ENCODE results near the gene GALC.

Gene GALC

DNA sequence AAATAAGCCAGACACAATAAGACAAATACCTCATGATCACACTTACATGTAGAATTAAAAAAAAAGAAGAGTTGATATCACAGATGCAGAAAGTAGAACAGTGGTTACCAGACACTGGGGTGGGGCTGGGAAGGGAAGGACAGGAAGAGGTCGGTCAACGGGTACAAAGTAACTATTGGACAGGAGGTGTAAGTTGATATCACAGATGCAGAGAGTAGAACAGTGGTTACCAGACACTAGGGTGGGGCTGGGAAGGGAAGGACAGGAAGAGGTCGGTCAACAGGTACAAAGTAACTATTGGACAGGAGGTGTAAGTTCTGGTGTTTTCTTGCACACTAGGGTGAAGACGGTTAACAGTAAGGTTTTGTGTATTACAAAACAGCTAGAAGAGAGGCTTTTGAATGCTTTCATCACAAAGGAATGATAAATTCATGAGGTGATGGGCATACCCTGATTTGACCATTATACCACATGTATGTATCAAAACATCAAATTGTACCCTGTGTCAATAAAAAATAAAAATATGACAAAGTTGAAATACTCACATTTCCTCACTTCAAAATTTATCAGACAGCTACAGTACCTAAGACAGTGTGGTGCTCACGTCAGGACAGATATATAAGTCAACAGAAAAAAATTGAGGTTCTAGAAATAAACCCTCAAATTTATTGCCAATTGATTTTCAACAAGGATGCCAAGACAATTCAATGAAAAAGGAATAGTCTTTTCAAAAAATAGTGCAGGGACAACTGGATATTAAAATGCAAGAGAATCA lies 32.8 kb downstream of the GALC start:
- no peak for DNase-seq (ENCODE audit: low read depth in 2 of 2, low spot score in 1 of 2)

DNA sequence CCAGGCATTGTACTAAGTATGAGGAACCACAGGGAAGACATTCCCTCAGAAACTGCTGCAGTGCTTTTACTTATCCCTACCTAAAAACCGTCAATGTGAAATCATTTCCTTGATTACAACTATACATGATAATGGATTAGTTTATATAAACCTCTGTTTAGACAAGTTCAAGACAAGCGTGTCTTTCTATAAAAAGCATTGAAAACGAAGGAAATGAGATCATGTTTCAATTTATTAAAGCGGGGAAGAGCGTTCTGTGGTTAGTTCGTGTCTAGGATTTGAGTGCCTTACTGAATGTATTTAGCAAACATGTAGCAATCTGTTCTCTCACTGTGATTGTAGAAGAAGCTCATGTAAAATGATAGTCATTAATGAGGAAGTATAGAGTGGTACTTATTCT lies 37.5 kb downstream of the GALC start:
- no peak for DNase-seq (ENCODE audit: low read depth in 2 of 2, low spot score in 1 of 2)

DNA sequence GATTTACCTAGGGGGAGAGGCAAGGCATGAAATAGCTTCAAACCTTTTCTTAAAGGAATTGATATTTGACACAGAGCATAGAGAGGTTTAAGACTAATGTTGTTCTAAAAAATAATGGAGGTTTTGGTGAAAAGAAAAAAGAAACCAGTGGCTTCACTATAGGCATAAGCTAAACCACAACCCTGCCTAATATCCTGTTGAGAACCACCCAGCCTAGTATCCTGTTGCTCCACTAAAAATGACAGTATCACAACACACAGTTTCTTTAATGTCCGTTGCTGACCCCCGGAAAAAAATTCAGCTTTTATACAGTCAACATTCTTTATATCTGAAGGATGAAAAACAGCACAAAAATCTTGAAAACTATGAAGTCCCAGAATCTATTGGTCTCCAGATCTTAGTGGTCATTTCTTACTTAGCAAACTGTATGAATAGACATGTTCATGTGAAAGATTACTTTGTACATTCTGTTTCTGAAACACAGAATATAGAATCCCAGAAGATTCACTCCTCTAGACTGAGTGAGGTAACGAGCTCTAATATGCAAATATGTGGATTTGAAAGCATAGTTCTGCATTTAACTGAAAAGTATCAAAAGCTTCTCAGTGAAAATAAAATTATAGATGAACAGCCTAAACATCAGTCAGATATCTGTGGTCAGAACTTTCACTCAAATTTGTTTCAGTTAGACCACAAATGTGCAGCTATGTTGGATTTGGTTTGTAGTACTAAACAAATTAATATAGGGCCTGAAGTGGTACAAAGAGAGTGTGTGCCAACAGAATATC lies 40.5 kb downstream of the GALC start:
- no peak for DNase-seq (ENCODE audit: low read depth in 2 of 2, low spot score in 1 of 2)

DNA sequence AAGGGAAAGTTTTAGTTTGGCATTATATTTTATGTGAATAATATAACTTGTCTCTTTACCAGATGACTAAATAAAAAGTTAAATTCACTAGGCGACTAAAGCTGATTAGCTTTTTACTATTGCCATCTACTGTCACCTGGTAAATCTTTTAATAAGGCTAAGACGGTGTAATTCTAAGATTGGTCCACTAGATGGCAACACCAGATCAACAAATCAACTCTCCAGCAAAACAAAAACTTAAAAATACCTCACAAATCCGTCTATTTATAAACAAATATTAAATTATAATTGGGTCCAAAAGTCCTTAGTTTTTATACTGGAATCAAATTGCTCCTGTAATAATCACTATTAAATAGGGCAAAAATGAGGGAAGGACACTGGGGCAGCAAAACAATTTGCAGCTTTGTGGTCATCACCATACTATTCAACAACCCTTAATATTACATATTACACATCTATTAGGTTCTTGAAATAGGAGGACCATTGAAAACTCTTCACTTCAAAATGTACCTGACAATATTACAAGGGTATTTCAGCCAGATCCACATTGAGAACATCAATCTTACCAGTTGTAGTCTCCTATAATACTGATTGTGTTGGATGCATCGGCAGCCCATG lies 47.9 kb downstream of the GALC start:
- no peak for DNase-seq (ENCODE audit: low read depth in 2 of 2, low spot score in 1 of 2)

DNA sequence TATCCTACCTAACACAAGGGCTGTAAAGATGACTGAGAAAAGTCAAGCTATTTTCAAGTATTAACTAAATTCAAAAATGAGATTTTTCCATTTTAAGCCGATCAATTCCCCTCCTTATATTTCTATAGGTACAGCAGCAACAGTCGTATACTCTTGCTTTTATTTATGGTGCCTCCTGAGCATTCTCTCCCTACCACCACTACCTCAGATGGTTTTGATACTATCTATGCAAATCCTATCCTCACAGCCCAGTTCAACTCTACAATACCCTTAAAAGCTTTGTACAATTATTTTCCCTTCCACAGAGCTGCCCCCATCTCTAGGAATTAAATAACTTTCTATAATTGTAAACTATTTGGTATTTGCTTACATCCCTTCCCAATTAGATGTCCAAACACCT lies 52.1 kb downstream of the GALC start:
- no peak for DNase-seq (ENCODE audit: low read depth in 2 of 2, low spot score in 1 of 2)

DNA sequence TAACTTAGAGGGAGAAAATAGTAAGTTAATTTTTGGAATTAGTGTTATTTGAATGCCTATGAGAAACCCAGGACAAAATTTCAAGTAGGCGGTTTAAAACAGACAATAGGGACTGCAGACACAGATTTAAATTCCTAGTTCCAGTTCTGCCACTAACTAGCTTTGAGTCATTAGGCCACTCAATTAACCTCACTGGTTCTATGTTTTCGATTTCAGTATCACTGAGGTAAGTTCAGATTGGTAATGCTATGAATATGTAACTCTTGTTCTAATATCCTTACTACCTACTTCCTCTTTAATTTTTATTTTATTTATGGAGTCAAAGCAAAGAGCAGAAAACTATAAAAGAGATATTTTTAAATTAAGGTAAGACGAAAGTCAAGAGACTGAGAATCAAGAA lies 52.6 kb downstream of the GALC start:
- DNase-seq (ENCODE audit: low read depth in 2 of 2, low spot score in 1 of 2) = no peak

DNA sequence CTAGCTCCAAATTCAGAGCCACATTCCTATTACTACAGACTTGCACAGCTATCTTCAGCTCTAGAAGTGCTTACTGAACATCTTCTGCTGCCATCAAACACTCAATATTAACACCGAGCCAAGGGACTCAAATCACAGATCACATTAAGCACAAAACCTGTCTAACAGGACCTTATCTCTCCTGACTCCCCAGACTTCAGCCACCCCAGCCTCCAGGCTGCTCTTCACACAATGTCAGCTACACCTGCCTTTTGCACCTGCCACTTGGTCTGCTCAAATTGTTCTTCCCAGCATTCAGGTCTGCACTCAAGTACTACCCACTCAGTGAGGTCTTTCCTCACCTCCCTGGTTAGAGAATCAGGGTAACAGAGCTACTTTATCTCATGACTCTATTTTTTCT lies 57.1 kb downstream of the GALC start:
- DNase-seq (ENCODE audit: low read depth in 2 of 2, low spot score in 1 of 2) = no peak

DNA sequence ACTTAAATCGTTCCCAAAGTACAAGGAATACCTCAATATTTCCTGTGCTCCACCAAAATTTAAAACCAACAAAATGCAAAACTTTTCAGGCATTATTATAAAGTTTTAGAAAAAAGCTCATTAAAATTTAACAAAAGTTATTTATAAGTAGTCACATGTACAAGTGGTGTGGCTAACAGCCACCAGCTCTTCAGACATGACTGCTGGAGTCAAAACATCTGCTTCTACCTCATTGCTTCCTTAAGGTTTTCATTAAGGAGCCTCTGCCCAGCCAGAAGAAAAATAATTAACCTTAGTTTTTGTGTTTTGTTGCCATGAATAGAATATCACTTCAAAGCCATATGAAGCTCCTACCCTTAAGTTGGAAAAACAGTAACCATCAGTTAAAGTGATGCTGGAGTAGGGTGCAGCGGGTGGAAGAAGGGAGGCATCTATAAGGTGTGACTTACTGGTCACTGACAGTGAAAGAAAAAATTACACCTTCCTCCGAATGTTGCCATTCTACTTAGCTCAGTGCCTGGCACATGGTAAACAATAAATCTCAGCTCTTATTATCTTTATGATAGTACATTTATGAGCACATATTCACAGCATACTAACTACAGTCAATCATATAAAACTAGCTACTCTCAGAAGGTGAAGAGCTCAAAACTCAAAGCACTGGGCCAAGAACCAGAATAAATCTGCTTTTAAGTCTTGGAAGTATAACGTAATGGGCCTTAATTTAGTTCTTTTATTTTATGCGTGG lies 57.7 kb downstream of the GALC start:
- DNase-seq (ENCODE audit: low read depth in 2 of 2, low spot score in 1 of 2) = no peak

DNA sequence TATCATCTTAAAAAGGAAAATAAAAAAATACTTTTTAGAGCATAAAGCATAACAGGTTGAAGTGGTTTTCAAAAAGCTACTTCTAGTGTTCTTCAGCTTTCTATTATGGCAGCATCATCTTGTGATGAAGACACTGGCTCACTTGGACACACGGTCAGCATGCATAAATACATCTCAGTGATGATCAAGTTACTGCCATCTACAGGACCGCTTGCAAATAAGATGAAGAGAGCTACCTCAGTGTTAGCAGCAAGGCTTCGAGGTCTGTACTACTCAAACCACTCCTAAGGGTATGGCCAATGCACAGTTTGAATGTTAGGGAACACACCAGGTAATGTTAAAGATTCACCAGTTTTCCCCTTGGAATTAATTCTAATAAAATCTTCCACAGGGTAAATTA lies 58.8 kb downstream of the GALC start:
- no peak for DNase-seq (ENCODE audit: low read depth in 2 of 2, low spot score in 1 of 2)

DNA sequence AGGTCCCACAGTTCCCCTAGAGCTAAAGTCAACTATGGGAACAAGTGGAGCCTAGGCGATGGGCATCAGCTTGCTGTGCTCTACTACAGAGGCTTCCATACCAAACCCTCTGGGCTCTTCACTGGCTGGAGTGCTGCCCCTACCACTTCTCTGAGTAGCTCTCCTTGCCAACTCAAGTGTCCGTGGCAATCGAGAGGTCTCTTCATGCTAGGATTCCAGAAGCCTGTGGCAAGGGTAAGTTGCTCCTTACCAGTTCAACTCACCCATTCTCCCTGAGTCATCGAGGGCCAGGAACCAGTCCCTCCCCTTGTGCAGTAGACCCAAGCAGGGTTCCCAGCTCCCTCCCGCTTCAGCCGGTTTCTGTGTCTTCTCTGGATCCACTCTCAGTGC lies 76.1 kb downstream of the GALC start:
- no peak for DNase-seq (ENCODE audit: low read depth in 2 of 2, low spot score in 1 of 2)

DNA sequence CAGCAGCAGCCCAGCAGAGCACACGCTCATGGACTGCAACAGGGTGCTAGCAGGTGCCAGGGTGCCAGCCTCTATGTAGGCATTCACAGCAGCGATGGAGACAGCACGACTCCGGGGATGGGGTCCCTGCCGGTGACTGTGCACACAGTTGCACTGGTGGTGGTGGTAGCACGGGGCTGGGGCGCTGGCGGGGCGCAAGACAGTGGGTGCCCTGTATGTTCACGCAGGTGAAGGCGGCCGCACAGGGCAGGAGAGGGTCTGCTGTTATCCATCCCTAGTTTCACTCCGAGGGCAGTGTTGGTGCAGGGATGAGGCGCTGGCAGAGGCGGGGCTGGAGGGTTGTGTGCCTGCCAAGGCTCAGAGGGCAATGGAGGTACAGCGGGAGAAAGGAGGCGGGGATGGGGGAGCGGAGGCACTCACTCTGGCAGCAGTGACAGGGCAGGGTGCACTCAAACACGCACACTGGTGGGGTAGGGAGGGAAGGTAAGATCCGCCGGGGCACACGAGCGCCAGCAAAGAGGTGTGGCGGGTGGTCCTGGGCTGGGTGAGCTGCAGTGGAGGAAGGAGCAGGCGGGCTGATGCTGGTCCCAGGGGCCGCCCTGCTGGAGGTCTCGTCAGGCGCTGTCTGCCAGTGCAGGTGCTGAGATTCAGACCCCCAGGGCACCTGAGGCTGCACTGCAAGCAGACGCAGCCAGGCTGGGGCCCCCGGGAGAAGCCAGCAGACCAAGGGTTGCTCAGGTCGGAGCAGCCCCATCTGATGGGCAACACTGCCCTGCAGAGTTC lies 76.7 kb downstream of the GALC start:
- DNase-seq (ENCODE audit: low read depth in 2 of 2, low spot score in 1 of 2) = no peak

DNA sequence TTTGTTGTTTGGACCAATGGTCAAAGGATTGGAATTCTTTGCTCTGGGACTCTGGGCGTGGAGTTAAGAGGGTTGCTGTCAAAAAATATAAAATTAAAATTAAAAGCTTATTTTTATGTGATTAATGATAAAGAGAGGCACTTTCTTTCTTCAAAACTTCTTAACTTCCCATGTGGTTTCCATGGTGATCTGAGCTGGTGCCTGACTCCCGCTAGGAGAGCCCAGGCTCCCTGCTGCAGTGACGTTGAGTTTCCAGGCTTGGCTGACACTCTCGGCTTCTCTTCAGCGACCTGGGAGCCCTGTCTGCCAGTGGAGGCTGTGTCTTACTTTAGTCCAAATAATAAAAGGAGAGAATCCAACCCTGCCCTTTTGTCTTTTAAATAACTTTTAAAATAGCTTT lies 84.4 kb downstream of the GALC start:
- DNase-seq (ENCODE audit: low read depth in 2 of 2, low spot score in 1 of 2) = no peak

DNA sequence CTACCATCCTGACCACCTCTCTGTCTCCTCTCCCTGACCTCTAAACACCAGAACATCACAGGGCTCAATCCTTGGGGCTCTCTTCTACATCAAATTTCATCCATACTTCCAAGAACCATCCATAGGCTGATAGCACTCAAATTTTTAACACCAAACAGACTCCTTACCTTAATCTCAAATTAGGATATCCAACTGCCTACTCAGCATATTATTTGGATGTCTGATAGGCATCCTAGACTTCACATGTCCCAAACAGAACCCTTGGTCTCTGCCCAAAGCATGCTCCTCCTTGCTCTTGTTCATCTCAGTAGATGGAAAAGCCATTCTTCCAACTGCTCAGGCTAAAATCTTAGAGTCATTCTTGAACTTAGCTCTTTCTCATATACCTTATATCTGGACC lies 91.3 kb downstream of the GALC start:
- no peak for DNase-seq (ENCODE audit: low read depth in 2 of 2, low spot score in 1 of 2)

DNA sequence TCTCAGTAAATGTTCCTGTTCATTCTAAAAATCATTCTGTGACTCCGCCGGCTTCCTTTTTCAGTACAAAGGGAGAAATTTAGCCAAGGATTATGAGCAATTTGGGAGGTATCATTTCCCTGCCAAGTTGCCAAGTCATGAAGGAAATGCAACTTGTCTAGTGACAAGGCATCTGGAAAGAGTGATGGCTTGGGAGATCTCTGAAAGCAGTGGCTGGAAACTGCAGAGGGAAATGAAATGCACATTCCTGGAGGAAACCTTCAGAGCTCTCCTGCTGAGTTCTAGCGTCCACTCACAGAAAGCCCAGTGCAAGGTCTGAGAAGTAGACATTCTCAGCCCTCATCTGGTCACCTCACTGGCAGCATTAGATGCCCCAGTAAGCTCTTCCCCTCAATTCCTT lies 91.7 kb downstream of the GALC start:
- no peak for DNase-seq (ENCODE audit: low read depth in 2 of 2, low spot score in 1 of 2)

DNA sequence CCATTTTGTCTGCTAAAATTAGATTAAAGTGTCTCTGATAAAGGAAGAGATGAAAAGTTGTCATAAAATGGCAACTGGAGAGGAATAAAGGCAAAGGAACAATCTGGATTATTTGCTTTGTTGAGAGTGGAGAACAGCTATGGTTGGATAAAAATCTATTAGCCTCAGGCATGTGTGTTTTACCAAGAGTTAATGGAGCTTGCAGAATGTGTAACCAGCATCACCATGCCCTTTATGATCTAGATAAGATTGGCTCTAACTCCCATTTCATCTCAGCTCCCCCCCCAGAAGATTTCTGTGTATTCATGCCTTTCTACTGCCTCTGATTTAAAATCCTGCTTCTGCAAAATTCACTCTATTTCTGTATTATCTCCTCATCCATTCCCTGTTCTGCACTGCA lies 93.8 kb downstream of the GALC start:
- DNase-seq (ENCODE audit: low read depth in 2 of 2, low spot score in 1 of 2) = no peak

DNA sequence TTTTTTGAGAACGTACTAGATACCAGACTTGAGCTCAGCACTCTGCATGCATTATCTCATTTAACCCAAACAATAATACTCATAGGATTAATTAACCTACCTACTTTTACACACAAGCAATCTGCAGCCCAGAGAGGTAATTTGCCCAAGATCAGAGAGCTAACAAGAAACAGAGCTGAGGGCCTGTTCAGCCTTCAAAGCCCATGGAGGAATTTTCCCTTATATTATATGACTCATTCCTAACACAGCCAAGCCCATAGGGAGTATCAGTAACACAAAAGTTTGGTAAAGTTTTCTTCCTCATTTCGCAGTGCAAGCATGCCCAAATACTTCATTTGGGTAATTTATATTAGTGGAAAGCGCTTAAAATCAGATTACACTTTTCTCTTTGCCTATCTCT lies 94.7 kb downstream of the GALC start:
- DNase-seq (ENCODE audit: low read depth in 2 of 2, low spot score in 1 of 2) = no peak

DNA sequence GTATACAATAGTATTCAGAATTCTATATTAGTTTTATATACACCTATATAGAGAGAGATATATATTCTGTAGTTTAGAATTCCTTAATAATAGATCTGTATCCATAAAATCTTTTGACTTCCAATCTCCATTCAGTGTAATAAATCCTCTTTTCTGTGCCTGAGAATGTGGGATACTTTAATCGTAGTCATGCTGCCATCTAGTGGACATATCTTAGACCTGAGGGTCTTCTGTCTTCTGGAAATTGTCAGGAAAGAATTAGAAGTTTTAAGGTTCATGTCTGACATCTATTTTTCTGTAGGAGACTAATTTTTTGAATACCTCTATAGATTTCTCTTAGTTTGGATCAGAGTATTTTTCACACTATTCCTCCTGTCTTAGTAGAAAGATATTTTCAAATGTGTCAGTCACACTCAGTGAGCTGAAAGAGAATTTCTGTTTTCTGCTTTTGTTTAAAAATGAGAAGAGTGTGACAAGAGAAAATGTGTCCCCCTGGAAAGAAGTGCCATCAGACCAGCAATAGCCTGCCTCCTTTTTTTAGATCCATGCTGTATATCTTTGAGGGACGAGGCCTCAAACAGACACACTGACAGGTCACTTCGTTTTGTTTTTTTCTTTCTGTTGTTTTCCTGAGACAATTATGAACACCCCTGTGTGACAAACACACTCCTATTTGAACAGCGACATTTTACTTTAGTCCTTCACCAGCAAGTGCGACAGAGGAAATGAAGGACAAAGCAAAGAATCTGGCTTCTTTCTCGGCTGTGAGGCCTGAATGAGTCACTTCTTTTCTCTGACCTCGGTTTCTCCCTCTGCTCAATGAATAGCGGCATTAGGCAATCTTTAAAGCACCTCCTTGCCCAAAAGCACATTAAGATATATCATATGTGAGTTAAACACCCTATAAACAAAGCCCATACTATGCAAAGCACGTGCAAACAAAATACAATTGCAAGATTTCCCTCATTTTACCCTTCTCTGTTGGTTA lies 96.3 kb downstream of the GALC start:
- no peak for DNase-seq (ENCODE audit: low read depth in 2 of 2, low spot score in 1 of 2)

DNA sequence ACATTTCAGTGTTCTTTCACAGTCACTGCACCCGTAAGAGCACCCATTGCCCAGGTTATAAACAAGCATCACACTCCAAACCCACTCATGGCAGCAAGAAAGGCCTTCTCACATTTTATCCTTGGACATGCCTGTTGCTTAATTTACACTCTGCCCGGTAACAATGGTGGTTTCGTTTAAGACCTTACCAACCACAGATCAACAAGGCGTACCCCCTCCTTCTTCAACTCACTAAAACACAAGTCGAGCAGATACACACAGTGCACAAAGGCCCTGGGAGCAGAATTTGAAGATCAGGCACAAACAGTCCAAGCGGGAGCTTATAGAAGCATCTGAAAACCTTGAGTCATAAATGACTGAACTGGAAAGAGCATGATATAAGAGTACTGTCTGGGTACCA lies 98.1 kb downstream of the GALC start:
- no peak for DNase-seq (ENCODE audit: low read depth in 2 of 2, low spot score in 1 of 2)

DNA sequence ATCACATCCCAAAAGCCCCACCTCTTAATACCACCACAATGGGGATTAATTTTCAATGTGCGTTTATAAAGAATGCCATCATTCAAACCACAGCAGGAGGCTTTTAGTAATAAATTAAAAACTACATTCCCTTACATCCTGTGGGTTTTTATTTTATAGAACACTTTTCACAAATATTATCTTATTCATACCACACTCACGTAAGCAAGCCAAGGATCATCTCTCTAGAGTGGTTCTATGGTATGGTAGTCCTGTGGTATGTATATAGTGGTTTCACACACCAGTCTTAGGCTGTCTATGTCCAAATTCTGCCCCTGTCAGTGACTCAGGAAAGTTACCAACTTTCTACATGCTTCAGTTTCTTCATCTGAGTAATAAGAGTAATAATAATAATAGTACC lies 100.2 kb downstream of the GALC start:
- DNase-seq (ENCODE audit: low read depth in 2 of 2, low spot score in 1 of 2) = no peak

All from stimulated activated CD8-positive, alpha-beta memory T cell treated with anti-CD3 and anti-CD28 coated beads, Interleukin-4, amount 100 ng/mL, for 1 hour (primary cell).